Chondrocyte (in vitro differentiated cells): ENCODE results near the gene CAMKV. TPM values are rescaled to one million over a fixed set of nuclear protein-coding genes. Genes with fewer than 3 reads are reported as not detected.

Experiments used
- DNase-seq: peaks from one replicate; pipeline ENCODE4 v3.0.0; 2021; ENCODE audit warnings: mixed read lengths, low spot score
- H3K27ac Mint-ChIP-seq: one replicate; pipeline ENCODE4 v1.8.0; 2021; ENCODE audit warnings: mild to moderate bottlenecking, moderate library complexity, mixed read lengths; ENCODE audit not compliant: unreplicated experiment
- H3K27me3 Mint-ChIP-seq: 2 replicates; pipeline ENCODE4 v1.8.0; 2021; ENCODE audit warnings: low read depth, mixed read lengths
- H3K36me3 Mint-ChIP-seq: 2 replicates; pipeline ENCODE4 v1.8.0; 2021; ENCODE audit warnings: low read depth, mixed read lengths
- H3K4me1 Mint-ChIP-seq: 2 replicates; pipeline ENCODE4 v1.8.0; 2021; ENCODE audit warnings: low read depth, mild to moderate bottlenecking, mixed read lengths
- H3K4me3 Mint-ChIP-seq: one replicate; pipeline ENCODE4 v1.8.0; 2021; ENCODE audit warnings: mild to moderate bottlenecking, moderate library complexity, mixed read lengths; ENCODE audit not compliant: unreplicated experiment
- H3K9me3 Mint-ChIP-seq: 2 replicates; pipeline ENCODE4 v1.8.0; 2021; ENCODE audit warnings: low read depth, mixed read lengths
- CTCF ChIP-seq: fragments of 200-600 bp; sonication (generic); IDR thresholded peaks from 2 replicates; pipeline ENCODE4 v1.5.0; 2021; ENCODE audit warnings: antibody characterized with exemption, mild to moderate bottlenecking, moderate library complexity
- total RNA-seq: library from RNA; stranded (reverse); gene quantifications from 3 replicates; pipeline ENCODE4 v1.2.1, GENCODE V29; 2021

CAMKV gene
- total RNA-seq, 1 donor from 2014 or later, result not detected

DNA sequence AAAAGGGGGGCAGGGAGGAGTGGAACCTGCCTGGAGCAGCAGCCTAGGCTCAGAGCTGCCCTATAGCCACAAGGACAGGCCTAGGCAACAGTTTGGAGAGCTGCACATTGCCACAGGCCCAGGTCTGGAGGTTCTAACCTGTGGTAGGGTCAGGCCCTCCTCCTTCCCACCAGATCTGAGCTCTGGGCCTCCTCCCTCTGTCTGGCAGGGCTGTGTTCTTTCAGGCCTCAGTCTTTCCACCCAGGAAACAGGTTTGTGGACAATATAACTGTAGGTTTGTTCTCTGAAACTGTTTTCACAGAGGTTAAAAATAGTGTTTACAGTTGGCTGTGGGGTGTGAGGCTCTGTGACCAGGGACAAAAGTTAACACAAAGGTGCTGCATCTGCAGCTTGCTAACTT is 9.0 kb upstream of the CAMKV start:
- DNase-seq, result no peak
- no peaks in the 10 kb centered on the region for H3K36me3 Mint-ChIP-seq
- no peak for TF ChIP-seq CTCF
- H3K9me3 Mint-ChIP-seq, result no peaks in the 10 kb centered on the region
- no peak overlapping the region for H3K27ac Mint-ChIP-seq
- peaks cover 17% of the 10 kb centered on the region for H3K27me3 Mint-ChIP-seq
- no peak overlapping the region for H3K4me3 Mint-ChIP-seq
- H3K4me1 Mint-ChIP-seq, result no peaks in the 10 kb centered on the region

GRCh38 chr3:49877716-49878115 is 8.0 kb upstream of the CAMKV start:
- H3K27me3 Mint-ChIP-seq, result peaks cover 15% of the 10 kb centered on the region
- H3K27ac Mint-ChIP-seq, result no peak overlapping the region
- H3K9me3 Mint-ChIP-seq, result no peaks in the 10 kb centered on the region
- no peak for DNase-seq
- no peaks in the 10 kb centered on the region for H3K36me3 Mint-ChIP-seq
- H3K4me1 Mint-ChIP-seq, result no peaks in the 10 kb centered on the region
- no peak for TF ChIP-seq CTCF
- H3K4me3 Mint-ChIP-seq, result no peak overlapping the region

DNA sequence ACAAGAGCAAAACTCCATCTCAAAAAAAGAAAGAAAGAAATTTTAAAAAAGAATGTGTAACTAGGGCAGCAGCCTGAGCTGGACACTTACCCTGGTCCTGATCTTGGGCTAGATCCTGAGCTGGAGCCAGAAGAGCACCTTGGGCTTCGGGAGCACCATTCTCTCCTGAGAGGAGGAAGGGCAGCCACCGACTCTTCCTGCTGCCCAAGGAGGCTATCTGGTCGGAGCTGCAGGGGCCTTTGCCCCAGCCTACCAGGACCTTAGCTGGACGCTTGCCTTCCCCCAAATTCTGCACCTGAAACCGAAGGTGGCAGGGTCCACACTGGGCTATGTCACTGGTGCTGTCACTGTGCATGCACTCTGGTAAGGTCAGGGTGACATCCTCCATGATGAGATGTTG is 6.9 kb upstream of the CAMKV start:
- Mint-ChIP-seq H3K4me1 (no peaks in the 10 kb centered on the region), H3K27me3 (peaks cover 4% of the 10 kb centered on the region), H3K27ac (no peak overlapping the region), H3K36me3 (no peaks in the 10 kb centered on the region), H3K9me3 (no peaks in the 10 kb centered on the region), H3K4me3 (no peak overlapping the region)
- no peak for TF ChIP-seq CTCF
- no peak for DNase-seq

GRCh38 chr3:49873623-49874022 is 3.9 kb upstream of the CAMKV start:
- no peak for DNase-seq
- H3K4me1 Mint-ChIP-seq, result no peaks in the 10 kb centered on the region
- no peak overlapping the region for H3K27ac Mint-ChIP-seq
- H3K27me3 Mint-ChIP-seq, result peaks cover 8% of the 10 kb centered on the region
- H3K36me3 Mint-ChIP-seq, result no peaks in the 10 kb centered on the region
- H3K4me3 Mint-ChIP-seq, result no peak overlapping the region
- no peak for TF ChIP-seq CTCF
- no peaks in the 10 kb centered on the region for H3K9me3 Mint-ChIP-seq

- H3K27ac Mint-ChIP-seq, result no peak overlapping the region
- no peak for DNase-seq
- no peaks in the 10 kb centered on the region for H3K4me1 Mint-ChIP-seq
- H3K27me3 Mint-ChIP-seq, result peaks cover 12% of the 10 kb centered on the region
- no peak for TF ChIP-seq CTCF
- H3K4me3 Mint-ChIP-seq, result no peak overlapping the region
- H3K36me3 Mint-ChIP-seq, result no peaks in the 10 kb centered on the region
- no peaks in the 10 kb centered on the region for H3K9me3 Mint-ChIP-seq
Measured at GRCh38 chr3:49872801-49873281, 3.1 kb upstream of the CAMKV start.
